GM19035 (cell line): ENCODE data around the gene BBX.

Experiments
- ATAC-seq: cut with Tn5 transposase; IDR thresholded peaks from one replicate; pipeline ENCODE4 v1.9.1; 2021; ENCODE audit not compliant: unreplicated experiment

Gene BBX

DNA sequence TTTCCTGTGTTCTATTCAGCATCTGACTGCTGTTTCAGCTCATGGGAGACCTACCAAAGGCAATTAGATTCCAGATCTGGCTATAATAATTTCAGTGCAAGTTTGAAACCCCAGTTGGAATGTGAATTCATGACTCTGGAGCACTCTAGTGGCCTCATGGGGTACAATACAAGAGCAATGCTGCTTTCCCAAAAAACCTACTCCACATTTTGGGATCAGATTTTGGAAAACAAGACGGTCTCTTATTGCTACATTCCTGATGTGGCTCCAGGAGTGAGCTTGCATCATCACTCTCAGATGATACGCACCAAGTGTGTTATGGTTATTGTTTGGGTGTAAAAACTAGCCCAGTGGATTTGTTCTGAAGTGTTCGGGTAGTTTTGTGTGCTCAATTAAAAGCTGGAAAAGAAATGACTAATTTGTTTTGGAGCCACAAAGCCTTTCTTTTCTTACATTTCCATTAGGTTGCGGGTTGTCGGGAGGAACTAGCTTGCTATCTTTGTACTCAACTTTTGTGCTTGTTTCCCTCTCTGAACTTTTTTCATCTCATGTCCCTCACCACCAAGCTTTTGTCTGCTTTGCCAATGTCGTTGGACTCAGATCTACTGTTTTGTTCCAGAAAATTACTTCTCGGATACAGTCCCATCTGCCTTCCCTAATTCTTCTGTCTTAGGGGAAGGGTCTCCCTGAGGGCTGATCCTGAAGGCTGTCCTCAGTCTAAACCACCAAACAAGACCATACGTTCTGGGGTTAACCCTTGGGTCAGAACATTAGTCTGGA is 272.1 kb downstream of the BBX start:
- no peak for ATAC-seq

- no peak for ATAC-seq
These were observed 272.8 kb downstream of the BBX start for GRCh38 chr3:107795514-107796094.

DNA sequence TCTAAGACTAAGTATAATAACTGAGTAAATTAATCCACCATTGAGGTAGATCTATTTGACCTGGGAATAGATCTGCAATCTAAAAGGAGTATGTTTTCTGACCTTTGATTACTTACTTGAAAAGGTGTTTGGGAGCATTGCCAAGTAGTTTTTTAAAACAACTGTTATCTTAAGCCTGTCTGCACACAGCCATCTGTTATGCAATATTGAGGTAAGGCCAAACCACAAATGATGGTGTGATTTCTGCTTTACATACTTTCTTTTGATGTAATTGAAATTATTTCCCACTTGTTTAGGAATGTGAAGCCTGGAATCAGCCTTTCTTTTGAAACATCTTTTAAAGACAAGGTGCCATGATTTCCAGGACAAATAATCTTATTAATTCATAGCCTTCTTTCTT is 274.0 kb downstream of the BBX start:
- no peak for ATAC-seq

GRCh38 chr3:107797586-107797985 is 274.8 kb downstream of the BBX start:
- ATAC-seq: no peak

- ATAC-seq: no peak
These were observed 275.6 kb downstream of the BBX start for GRCh38 chr3:107798381-107798780.

- no peak for ATAC-seq
These were observed 277.9 kb downstream of the BBX start for GRCh38 chr3:107800710-107801109.

GRCh38 chr3:107803170-107803569 is 280.4 kb downstream of the BBX start:
- ATAC-seq: no peak

GRCh38 chr3:107806021-107806420 is 283.3 kb downstream of the BBX start:
- ATAC-seq: no peak

- no peak for ATAC-seq
These were observed 283.8 kb downstream of the BBX start for GRCh38 chr3:107806536-107806935.

DNA sequence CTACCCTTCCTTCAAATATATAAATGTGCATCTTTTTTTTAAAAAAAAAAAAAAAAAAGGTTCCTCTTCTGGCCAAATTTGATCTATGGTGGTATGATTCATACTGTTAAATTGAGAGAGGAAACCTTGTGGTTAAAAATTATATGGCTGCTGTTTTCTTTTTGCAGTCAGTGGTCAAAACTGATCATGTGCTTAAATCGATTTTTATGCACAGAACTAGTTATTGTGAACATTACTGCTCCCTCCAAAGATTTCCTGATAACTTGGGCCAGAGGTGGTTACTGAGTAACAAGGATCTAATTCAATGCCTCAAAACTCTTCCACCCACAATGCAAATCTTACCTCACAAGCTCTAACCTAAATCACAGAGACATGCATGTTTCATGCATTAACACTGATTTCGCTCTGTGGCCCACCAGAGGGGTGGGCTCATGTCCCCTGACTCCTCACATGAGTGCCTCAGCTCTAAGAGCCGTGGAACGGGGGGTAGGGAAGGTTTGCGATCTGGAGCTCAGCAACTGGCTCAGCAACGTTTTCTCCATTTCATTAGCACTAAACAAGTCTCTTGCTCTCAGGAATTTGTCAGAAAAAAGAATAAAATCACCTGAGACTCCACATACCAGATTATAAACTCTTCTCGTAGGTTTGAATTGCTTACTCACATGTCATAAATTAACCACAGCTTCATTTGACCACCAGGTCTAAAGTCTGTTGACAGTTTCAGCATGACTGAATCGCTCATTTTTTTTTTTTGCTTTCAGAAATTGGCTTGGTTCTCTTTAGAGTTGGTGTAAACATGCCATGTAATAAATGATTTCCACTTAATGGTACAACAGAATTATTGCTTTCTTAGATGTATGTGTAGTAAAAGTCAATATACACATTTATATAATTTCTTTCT is 287.7 kb downstream of the BBX start:
- ATAC-seq: peak; percentile 54

GRCh38 chr3:107813026-107813425 is 290.3 kb downstream of the BBX start:
- no peak for ATAC-seq

- no peak for ATAC-seq
These were observed 293.3 kb downstream of the BBX start for GRCh38 chr3:107816107-107816506.

GRCh38 chr3:107817076-107817475 is 294.3 kb downstream of the BBX start:
- no peak for ATAC-seq

- no peak for ATAC-seq
These were observed 295.3 kb downstream of the BBX start for GRCh38 chr3:107818025-107818424.

DNA sequence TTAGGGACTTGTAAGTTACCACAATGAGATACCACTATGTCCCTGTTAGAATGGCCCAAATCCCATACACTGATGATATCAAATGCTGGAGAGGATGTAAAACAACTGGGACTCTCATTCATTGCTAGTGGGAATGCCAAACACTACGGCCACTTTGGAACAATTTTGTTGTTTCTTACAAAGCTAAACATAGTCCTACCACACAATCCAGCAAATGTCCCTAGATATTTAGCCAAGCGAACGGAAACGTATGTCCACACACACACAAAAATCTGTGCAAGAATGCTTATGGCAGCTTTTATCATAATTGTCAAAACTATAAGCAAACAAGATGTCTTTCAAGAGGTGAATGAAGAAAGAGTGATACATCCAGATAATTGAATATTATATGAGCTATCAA is 296.9 kb downstream of the BBX start:
- no peak for ATAC-seq

DNA sequence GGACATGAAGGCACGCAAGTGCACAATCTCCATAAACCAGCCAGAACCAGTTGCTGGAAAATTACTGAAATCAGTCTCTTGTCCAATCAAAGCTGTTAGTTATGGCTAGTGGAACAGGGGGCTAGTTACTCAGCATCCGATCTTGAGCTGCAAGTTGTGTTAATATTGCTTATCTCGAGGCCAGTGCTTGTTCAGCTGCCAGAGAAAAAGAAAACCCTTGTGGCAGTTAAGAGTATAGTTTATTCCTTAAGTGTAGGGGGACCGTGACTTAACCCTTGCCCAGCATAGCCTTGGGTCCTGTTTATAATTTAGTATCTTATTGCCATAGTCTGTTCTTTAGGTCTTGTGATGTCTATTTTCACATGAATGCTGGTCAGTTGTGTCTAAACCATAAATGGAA is 299.5 kb downstream of the BBX start:
- ATAC-seq: no peak

GRCh38 chr3:107824822-107825371 is 302.1 kb downstream of the BBX start:
- no peak for ATAC-seq

DNA sequence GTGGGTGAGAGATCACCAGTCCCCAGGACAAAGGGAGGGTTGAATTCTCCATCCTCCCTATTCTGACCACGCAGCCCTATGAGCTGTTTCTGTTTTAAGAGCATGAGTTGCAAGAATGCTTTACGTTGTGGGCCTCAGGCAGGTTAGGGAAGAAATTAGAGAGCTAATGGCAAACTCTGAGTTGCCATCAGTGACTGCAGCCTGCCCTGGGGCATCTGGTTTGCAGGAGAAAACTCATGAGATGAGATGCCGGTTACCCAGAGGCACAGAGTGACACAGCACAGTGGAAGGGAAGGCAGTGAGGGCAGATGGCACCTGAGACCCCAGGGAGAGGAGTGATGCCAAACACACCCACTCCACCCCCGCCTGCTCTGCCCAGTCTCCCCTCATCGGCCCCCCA is 302.8 kb downstream of the BBX start:
- no peak for ATAC-seq

GRCh38 chr3:107826727-107827126 is 304.0 kb downstream of the BBX start:
- no peak for ATAC-seq

DNA sequence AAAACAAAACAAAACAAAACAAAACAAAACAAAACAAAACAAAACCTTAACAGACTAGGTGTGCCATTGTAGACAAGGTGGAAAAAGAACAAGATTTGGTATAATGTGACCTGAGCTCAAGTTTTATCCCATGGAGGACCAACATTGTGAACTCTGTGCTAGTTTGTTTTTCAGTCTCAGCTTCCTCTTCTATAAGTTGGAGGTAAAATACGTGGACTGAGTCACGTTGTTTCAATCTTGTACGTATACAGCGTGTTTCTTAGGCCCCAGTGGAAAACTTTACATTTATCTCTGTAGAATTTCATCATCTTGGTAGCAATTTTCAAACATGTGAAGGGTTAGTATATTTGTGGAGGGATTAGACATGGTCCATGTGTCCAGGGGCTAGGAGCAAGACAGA is 306.4 kb downstream of the BBX start:
- ATAC-seq: no peak

- no peak for ATAC-seq
These were observed 308.8 kb downstream of the BBX start for GRCh38 chr3:107831590-107831989.

DNA sequence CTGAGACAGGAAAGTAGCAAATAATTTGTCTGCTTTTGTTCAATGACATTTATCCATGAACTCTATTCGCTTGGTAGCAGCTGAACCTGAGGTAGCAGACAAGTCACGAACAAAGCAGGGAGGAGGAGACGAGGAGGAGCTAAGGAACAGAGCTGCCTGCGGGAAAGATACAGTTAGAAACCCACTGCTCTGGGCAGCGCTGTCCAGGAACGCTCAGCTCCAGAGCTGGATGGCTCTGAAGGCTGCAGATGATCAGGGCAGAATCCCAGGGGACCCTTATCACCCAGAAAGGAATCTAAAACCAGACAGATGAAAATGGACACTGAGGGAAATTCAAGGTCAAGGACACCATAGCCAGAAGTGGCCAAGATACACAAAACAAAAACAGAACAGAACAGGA is 310.3 kb downstream of the BBX start:
- no peak for ATAC-seq
